ENCODE results near the gene NACC2.
"Not testable (repeated sequence)": the region's sequence is repeated elsewhere in the genome, so short reads cannot be mapped to it uniquely, and the experiment has no call there.

Gene NACC2

DNA sequence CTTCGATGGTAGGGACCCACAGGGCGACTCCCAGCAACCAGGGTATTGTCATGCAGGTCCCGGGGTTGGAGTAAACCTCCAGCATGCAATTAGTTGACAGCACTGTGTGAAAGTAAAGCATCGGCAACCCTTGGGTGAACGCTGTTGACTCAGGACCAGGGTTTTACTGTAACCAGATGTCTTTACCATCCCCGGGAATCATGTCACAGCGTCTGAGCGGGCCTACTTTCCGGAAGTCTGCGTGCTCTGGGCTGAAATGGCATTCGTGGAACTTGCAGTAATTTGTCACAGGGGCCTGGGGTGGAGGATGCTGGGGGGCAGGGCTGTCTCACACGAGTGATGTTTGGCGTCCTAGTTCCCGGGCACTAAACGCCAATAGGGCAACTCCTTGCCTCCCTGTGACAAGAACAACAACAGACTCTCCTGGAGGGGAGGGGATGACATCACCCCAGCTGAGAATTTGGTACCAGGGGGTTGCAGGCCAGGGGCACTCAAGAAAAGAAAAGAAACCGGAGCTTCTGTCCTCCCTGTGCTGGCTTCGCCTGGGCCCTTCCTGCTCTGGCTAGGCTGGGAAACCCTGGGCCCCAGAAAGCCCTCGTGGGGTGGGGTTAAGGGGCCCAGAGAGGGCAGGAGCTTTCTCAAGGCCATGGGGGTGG, 123.8 kb downstream of the NACC2 start:
- no peak for DNase-seq

DNA sequence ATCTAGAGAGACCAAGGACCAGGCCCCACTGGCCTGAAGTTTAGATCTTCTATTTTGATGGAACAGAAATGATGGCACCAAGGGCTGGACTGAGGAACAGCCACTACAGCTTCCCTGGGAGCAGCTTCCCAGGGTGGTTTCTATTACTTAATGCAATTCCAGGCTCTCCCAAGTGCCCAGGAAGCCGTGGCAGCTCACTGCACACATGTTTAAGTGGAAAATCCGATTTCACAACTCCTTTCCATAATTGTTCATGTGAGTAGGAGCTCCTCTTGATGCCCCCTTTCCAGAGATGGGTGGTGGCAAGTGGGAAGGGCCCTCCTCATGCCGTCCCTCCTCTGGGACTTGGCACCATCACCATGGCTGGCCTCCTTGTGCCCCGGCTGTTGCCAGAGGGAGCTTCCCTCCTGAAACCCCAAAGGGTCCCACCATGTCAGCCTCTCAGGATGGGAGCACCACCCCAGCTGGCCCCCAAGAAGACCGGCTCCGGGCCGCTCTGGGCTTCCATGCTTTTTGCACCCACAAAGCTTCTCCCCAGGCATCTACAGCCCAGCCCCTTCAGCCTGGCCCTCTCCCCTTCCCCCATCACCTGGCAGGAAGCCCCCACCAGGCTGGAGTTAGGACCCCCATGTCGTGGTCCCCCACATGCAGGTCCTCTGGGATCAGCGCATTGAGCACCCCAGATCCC, 124.8 kb downstream of the NACC2 start:
- no peak for DNase-seq

DNA sequence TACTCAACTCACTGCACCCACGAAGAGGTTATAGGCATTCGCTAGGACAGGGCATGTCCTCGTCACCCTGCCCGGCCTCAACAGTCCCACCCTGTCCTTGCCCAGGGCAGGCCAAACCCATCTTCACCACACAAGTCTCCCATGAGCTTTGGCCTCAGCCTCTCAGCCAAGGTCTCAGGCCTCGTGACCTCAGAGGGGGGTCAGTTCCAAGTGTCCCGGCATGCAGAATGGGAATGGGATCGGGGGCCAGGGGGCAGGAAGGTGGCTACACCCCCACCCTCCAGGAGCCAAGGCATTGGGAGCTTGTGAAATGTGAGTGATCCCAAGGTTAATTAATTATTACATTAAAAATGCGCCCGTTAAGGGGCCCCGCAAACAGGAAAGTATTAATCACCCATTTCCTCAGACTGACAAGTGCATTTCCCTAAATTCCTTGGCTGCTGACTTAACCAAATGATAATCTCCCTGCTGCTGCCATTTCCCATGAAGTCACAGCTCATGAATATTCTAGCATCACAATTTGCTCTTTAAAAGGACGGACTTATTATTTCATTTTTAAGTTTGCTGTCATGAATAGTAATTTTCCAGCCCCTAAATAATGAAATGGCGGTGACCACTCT, 125.9 kb downstream of the NACC2 start:
- no peak for DNase-seq

DNA sequence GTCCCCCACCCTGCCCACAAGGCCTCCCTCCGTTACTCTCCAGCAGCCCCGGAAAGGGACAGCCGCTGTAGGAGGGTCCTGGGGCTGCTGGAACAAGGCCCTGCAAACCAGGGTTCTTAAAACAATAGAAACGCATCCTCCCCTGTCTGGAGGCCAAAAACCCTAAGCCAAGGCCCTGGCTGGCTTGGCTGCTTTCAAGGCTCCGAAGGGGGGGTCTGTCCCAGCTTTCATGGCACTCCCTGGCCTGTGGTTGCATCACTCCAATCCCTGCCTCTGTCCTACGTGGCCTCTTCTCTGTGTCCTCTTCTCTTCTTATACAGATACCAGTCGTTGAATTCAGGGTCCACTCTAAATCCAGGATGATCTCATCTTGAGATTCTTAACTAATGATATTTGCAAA, 126.5 kb downstream of the NACC2 start:
- no peak for DNase-seq

DNA sequence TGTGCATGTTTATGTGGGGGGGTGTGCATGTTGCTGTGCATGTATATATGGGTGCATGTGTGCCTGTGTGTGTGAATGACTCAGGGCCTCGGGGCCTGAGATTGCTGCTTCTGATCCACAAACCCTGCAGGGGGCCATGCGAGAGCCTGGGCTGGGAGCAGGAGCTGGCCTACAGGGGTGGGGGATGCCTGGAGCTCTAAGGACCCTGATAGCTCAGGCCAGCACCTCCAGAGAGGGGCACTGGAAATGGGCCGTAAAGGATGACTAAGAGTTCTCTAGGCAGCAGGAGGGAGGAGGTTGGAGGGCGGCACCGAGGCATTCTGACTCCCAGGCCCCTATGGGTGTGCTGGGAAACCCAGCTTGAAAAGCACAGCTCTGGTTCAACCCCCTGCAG, 127.0 kb downstream of the NACC2 start:
- no peak for DNase-seq

DNA sequence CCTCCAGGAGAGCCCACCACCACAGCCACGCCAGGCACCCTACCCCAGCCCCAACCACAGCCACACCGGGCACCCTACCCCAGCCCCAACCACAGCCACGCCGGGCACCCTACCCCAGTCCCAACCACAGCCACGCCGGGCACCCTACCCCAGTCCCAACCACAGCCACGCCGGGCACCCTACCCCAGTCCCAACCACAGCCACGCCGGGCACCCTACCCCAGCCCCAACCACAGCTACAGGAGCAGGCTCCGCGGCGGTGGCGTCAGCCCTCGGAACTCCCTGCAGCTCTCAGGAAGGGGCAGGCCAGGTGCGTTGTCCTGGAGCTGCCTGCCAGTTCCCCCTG, 128.2 kb downstream of the NACC2 start:
- not testable (repeated sequence) for DNase-seq

DNA sequence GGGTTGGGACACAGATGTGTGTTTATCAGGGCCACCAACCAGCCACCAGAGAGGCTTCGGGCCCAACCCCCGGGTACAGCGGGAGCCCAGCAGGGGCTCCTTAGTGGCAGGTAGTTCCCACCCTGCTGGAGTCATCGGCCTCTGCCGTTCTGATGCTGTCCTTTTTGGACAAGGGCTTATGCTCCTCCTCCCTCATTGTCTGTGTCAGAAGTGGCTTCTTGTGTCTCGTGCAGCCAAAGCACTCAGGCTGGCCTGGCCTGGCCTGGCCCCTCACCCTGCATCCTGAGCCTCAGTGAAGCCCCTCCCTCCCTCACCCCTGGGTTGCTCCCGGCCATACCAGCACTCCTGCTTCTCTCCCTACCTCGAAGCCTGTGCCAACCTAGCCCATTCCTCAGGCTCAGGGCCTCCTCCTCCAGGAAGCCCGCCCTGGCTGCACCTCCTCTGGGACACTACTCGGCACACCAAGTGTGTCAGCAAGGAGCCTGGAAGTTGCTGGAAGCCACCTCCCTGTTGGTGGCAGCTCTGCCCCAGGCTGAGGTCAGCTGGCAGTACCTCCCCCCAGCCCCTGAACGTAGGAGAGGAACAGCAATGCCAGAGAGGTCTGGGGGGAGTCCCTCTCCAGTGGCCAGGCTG, 129.8 kb downstream of the NACC2 start:
- no peak for DNase-seq

DNA sequence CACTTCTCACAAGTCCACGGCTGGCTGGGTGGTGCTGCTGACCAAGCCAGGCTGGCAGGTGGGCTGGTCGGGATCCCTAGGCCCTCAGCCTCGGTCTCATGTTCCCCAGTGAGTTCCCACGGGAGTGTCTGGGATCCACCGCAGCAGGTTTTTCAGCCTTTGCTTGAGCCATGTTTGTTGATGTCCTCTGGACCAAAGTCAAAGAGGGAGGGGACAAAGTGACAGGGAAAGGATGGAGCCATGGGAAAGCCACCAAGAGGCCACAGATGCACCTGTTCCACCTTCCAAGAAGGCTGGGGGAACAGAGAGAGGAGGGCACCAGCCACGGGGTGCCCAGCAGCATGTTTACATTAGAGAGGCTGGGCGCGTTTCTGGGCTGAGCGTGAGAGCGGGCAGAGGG, 131.2 kb downstream of the NACC2 start:
- no peak for DNase-seq

DNA sequence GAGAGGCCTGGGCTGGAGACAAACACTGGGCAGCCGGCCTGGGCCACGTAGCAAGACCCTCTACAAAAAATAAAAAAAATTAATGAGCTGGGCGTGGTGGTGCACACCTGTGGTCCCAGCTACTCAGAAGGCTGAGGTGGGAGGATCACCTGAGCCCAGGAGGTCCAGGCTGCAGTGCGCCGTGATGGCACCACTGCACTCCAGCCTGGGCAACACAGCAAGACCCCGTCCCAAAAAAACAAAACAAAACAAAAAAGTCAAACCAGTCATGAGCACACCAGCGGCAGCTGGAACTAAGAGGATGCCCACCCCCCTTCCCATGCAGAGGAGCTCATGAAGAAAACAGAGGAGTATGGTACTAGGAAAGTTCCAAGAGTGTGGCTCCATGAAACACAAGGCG, 131.8 kb downstream of the NACC2 start:
- DNase-seq: no peak

DNA sequence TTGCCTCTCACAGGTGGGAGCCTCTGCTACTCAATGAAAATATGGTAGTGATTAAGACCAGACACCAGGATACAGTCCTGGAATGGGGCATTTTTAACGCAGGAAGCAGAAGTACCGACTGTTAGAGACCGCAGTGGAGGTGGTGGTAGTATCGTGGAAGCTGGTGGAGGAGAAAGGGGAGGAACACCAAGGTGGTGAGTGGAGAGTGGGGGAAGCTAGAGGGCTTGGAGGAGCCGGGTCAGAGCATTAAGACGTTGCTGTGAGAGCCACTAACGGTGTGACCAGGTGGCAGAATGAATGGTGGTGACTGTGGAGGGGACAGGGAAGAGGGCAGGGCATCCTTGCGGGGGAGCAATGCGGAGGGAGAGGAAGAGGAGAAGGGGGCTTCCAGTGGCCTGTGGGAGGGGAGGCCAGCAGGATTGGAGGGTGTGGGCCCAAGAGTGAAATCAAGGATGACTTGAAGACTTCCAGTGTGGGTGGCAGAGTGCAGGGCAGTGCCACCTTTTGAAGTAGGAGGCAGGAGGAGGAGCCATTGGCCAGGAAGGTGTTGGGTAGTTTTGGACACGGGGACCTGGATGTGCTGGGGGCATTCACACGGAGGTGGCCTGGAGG, 132.3 kb downstream of the NACC2 start:
- no peak for DNase-seq

- DNase-seq: no peak
These were observed 133.0 kb downstream of the NACC2 start for GRCh38 chr9:135961811-135962695.

GRCh38 chr9:135961277-135961715, 133.8 kb downstream of the NACC2 start, which contains the start of gene UBAC1:
Gene UBAC1, minus strand, starts transcription at chr9:135961373. Its CDS starts 211 bp downstream, at chr9:135961162.
- peak; percentile 93 for DNase-seq

DNA sequence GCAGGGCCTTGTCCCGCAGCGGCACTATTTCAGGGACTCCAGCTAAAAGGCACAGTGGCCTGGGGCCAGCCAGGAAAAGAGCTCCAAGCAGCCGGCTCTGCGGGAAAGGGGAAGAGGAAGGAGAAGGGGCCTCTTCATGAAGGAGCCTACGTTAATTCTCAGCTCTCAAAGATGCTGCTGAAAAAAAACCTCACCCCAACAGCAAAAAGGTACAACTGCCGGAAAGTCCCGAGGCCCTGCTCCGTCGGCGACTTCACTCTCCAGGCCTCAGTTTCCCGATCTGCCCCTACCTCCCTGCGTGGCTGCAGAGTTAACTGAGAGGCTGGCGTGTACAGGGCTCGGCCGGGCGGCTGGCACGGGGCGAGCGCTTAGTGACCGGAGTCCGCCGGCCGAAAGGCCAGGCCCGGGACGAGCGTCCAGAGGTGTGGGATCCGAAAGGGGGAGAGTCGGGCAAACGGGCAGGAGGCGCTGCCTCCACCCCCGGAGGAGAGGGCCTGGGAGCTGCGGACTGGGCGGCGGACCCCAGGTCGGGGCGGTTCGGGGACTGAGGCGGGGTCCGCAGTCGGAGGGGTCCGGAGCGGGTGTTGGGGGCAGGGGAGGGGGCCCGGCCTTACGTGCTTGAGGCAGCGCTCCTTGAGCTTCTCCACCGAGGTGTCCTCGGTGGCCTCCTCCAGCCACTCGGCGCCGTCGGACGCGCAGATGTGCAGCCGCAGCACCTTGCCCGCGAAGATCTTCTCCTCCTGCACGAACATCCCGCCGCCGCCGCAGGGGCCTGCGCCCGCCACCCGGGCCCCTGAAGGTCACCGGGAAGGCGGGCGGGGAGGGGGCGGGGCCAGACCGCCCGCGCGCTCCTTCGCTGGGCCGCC, 134.4 kb downstream of the NACC2 start:
- DNase-seq: no peak

DNA sequence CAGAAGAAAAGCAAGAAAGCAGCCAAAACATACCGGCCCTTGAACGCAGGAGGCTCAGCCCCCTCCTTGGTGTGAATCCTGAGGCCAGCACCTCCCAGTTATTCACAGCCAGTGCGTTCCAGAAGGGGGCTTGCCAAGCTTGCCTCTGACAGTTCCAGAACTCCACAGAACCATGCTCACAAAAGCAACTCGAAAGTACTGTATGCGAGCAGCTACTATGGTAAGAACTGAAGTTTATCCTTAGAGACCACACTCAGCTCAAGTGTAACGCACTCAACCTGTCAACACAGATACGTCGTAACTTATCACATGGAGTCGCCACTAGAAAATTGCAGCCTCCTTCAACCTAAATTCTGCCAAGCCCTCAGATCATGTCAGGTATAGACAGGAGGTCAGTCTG, 135.3 kb downstream of the NACC2 start:
- no peak for DNase-seq

DNA sequence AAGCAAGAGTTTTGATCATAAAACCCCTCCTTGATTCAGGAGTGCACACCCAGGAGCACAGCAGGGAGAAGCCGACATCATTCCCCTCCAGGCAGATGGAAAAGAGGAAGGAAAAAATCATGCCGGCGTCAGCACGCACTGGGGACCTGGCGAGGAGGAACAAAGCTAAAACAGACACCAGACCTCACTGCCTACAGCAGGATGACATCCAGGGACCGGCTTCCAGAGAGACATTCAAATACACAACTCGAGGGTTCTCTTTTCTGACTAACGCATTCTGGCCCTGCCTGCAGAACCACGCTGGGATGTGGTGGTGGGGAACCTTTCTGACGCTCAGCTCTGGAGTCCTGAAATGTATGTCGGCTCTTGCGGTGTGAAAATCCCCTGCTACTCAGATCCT, 136.6 kb downstream of the NACC2 start:
- no peak for DNase-seq

- no peak for DNase-seq
These were observed 137.7 kb downstream of the NACC2 start for GRCh38 chr9:135957431-135957830.

GRCh38 chr9:135956802-135957174, 138.3 kb downstream of the NACC2 start:
- DNase-seq: no peak
